Measurements from ENCODE around the gene SRSF7. TPM values are rescaled to one million over a fixed set of nuclear protein-coding genes. Genes with fewer than 3 reads are reported as not detected.

The SRSF7 gene
- total RNA-seq, 1 experiment from 2014 or later, result 299 TPM

- TF ChIP-seq JUN (CRISPR knock-in tag; IDR thresholded peaks at IDR 0.05) (0 out of 2 replicates have a peak, but pooled peaks have one; percentile 13), HMGXB4 (CRISPR knock-in tag; IDR thresholded peaks at IDR 0.05) (no peak), SMAD3 (CRISPR knock-in tag; IDR thresholded peaks at IDR 0.05; ENCODE audit: borderline replicate concordance) (no peak), CREM (CRISPR knock-in tag; IDR thresholded peaks at IDR 0.05) (no peak), ZNF671 (CRISPR knock-in tag; IDR thresholded peaks at IDR 0.05) (no peak), TEAD4 (CRISPR knock-in tag; IDR thresholded peaks at IDR 0.05) (no peak), ZSCAN18 (CRISPR knock-in tag; IDR thresholded peaks at IDR 0.05) (no peak), NR1H2 (CRISPR knock-in tag; IDR thresholded peaks at IDR 0.05) (no peak), ZNF416 (CRISPR knock-in tag; IDR thresholded peaks at IDR 0.05) (0 out of 2 replicates have a peak, but pooled peaks have one; percentile 31)
- TF ChIP-seq, protein P1, sequence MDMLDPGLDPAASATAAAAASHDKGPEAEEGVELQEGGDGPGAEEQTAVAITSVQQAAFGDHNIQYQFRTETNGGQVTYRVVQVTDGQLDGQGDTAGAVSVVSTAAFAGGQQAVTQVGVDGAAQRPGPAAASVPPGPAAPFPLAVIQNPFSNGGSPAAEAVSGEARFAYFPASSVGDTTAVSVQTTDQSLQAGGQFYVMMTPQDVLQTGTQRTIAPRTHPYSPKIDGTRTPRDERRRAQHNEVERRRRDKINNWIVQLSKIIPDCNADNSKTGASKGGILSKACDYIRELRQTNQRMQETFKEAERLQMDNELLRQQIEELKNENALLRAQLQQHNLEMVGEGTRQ (CRISPR knock-in tag; IDR thresholded peaks at IDR 0.05), result no peak
- TF ChIP-seq, protein P2, sequence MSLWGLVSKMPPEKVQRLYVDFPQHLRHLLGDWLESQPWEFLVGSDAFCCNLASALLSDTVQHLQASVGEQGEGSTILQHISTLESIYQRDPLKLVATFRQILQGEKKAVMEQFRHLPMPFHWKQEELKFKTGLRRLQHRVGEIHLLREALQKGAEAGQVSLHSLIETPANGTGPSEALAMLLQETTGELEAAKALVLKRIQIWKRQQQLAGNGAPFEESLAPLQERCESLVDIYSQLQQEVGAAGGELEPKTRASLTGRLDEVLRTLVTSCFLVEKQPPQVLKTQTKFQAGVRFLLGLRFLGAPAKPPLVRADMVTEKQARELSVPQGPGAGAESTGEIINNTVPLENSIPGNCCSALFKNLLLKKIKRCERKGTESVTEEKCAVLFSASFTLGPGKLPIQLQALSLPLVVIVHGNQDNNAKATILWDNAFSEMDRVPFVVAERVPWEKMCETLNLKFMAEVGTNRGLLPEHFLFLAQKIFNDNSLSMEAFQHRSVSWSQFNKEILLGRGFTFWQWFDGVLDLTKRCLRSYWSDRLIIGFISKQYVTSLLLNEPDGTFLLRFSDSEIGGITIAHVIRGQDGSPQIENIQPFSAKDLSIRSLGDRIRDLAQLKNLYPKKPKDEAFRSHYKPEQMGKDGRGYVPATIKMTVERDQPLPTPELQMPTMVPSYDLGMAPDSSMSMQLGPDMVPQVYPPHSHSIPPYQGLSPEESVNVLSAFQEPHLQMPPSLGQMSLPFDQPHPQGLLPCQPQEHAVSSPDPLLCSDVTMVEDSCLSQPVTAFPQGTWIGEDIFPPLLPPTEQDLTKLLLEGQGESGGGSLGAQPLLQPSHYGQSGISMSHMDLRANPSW (CRISPR knock-in tag; conservative IDR thresholded peaks at IDR 0.05; ENCODE audit: low read depth), result no peak
Measured at GRCh38 chr2:38750011-38750890, 910 bp downstream of the SRSF7 start (continued).

DNA sequence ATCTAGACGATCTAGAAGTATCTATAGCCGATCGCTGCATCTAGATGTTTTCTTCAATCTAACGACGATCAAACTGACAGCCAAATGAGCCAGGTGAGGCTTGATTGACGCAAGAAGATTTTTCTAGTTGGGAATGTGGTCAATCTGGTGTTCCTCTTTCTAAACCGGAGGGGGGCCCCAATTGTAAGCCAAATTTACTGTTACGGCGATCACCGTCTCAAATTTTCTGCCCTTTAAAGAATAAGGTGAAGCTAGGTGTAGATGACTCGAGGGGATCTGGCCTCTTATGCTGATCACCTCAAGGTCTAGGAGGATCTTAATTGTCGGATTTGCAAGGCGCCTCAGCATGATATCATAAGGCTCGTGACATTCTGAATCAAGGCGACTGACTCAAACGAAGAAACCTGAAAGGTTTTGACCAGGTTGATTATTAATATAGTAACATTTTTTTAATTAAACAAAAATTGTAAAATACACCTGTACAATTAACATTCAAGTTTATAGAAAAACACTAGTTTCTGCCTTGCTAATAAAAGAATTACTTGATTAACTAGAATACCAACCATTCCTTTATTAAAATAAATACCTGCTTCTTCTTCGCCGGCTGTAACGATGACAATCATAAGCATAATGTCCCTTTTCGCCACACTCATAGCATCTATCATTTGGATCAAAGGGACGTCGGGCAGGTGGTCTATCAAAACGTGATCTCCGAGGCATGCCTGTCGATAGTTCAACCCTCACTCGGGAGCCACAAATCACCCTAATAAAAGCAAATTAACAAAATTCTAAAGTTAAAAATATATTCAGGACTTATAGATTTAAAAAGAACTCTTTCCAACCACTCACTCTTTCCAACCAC is 2.0 kb downstream of the SRSF7 start:
- H3K36me3 Mint-ChIP-seq, result peaks cover 65% of the 10 kb centered on the region
- H3K27ac Mint-ChIP-seq, result peak overlapping the region; percentile 98
- H3K4me1 Mint-ChIP-seq, result peaks cover 44% of the 10 kb centered on the region
- TF ChIP-seq IRF2 (CRISPR knock-in tag; IDR thresholded peaks at IDR 0.05; ENCODE audit: borderline replicate concordance, low read depth), result no peak
- peak; percentile 58; the same call in 1 of the 2 replicates for TF ChIP-seq AR (CRISPR knock-in tag; IDR thresholded peaks at IDR 0.05)
- no peak for DNase-seq (ENCODE audit: low spot score)
- no peaks in the 10 kb centered on the region for H3K9me3 Mint-ChIP-seq
- no peaks in the 10 kb centered on the region for H3K27me3 Mint-ChIP-seq (ENCODE audit: low read depth)
- ChIA-PET CTCF (no interaction called here), POLR2A (no interaction called here)
- ATAC-seq, result no peak
- H3K4me3 Mint-ChIP-seq, result peak overlapping the region; percentile 100

All from WTC11 (cell line).